Right lobe of liver (tissue), 6 donors: Measurements from ENCODE around the gene CPA2. TPM values are rescaled to one million over a fixed set of nuclear protein-coding genes. Genes with fewer than 3 reads are reported as not detected.

Experiments used
- ATAC-seq, 4 donors: fragments of 200-7000 bp; cut with Tn5 transposase; one replicate each; pipeline ENCODE4 v1.9.1; 2020; ENCODE audit warnings: mild to moderate bottlenecking in 4 of 4, moderate library complexity in 4 of 4
- DNase-seq, 3 donors: peaks; one replicate each; pipeline ENCODE4 v3.0.0-alpha.2; 2020
- H3K27ac ChIP-seq, 3 donors: fragments of 200-600 bp; one replicate each; pipeline ENCODE4 v1.8.0; 2022
- H3K27me3 ChIP-seq, 2 donors: fragments of 200-600 bp; one replicate each; pipeline ENCODE4 v1.8.0; 2022
- H3K36me3 ChIP-seq, 4 donors: fragments of 200-600 bp; sonication (generic) in 1 of 4; one replicate each; pipeline versions ENCODE4 v1.5.1 to v1.8.0; 2017 to 2022; ENCODE audit warnings: control low read depth in 1 of 4
- H3K4me1 ChIP-seq, 4 donors: fragments of 200-600 bp; sonication (generic) in 1 of 4; one replicate each; pipeline versions ENCODE4 v1.5.1 to v1.8.0; 2017 to 2022; ENCODE audit warnings: control low read depth in 1 of 4
- H3K4me3 ChIP-seq, 3 donors: fragments of 200-600 bp; one replicate each; pipeline ENCODE4 v1.8.0; 2022
- H3K9me3 ChIP-seq, 4 donors: fragments of 200-600 bp; sonication (generic) in 1 of 4; one replicate each; pipeline versions ENCODE4 v1.5.1 to v1.8.0; 2017 to 2022; ENCODE audit warnings: control low read depth in 1 of 4
- CTCF ChIP-seq, 4 donors: fragments of 200-600 bp in 3 of 4; fragments of 450-650 bp in 1 of 4; IDR thresholded peaks; one replicate each; pipeline versions ENCODE4 v1.5.1 to v1.8.0; 2016 to 2022; ENCODE audit warnings: antibody characterized with exemption in 4 of 4, mild to moderate bottlenecking in 2 of 4
- POLR2A ChIP-seq: fragments of 450-650 bp; IDR thresholded peaks from one replicate; pipeline ENCODE4 v1.6.1; 2017; ENCODE audit warnings: antibody characterized with exemption, mild to moderate bottlenecking
- WGBS: methylation state at CpG from one replicate; pipeline ENCODE4 v1.1.6; 2018; ENCODE audit warnings: low coverage, low lambda C conversion rate; ENCODE audit not compliant: insufficient coverage; ENCODE audit errors: missing lambda C conversion rate; 5-methylcytosine and 5-hydroxymethylcytosine counted together
- intact Hi-C, 2 donors: fragments of 100-400 bp; cut with DNase I; formaldehyde crosslinking; loops; one replicate each; pipeline versions ENCODE4 v1.11.2 to v1.14.1; 2022
- total RNA-seq, 6 experiments: library from RNA; depleted of rRNA in 2 of 6; stranded (reverse); fragments of >200 nt in 2 of 6; fragmentation: NEBNext Ultra II Directional in 3 of 6; extraction: Animal tissue kit (Norgen Biotek cat#: 25700) in 3 of 6; gene quantifications; one replicate each; pipeline versions ENCODE4 v1.1.0 to v1.2.4, GENCODE V29; 2016 to 2023
- donor health status: DM: no; HTN: yes; CAD: no.
- donor health status: DM: no; HTN: no; CAD: no.
- donor health status: DM: no; HTN: no; CAD: no.
- donor health status: DM: no; HTN: yes; CAD: no.
- donor health status: DM: no; HTN: yes; CAD: no.

Gene CPA2
- total RNA-seq, 6 experiments from 2014 or later, result not detected

- H3K4me1 ChIP-seq, result no peaks in the 10 kb centered on the region
- ATAC-seq (peak; percentile 79 to 94 (median 87)), DNase-seq (peak in 2 of 3 donors; percentile 47 to 62)
- H3K9me3 ChIP-seq, result no peaks in the 10 kb centered on the region
- no peaks in the 10 kb centered on the region for H3K36me3 ChIP-seq
- H3K4me3 ChIP-seq, result no peak overlapping the region
- TF ChIP-seq POLR2A, result no peak
- TF ChIP-seq CTCF (IDR thresholded peaks at IDR 0.05), result peak; percentile 27 to 64 (median 54)
- H3K27me3 ChIP-seq, result peaks cover 0 to 7% of the 10 kb centered on the region in 2 donors
- H3K27ac ChIP-seq, result no peak overlapping the region
- intact Hi-C loops, result no loop called here
- WGBS, result 40% methylated on average over 8 of the region's 15 CpGs
These were observed 11.3 kb downstream of the CPA2 start for GRCh38 chr7:130277763-130278643.

GRCh38 chr7:130278860-130279259, 12.2 kb downstream of the CPA2 start:
- no peak overlapping the region for H3K27ac ChIP-seq
- H3K4me3 ChIP-seq, result no peak overlapping the region
- DNase-seq (no peak), ATAC-seq (no peak)
- intact Hi-C loops, result no loop called here
- H3K9me3 ChIP-seq, result no peaks in the 10 kb centered on the region
- no peaks in the 10 kb centered on the region for H3K36me3 ChIP-seq
- peaks cover 0 to 7% of the 10 kb centered on the region in 2 donors for H3K27me3 ChIP-seq
- H3K4me1 ChIP-seq, result no peaks in the 10 kb centered on the region
- TF ChIP-seq POLR2A, result no peak
- no peak for TF ChIP-seq CTCF (IDR thresholded peaks at IDR 0.05)

- H3K27me3 ChIP-seq, result peaks cover 0 to 4% of the 10 kb centered on the region in 2 donors
- no peaks in the 10 kb centered on the region for H3K4me1 ChIP-seq
- no peak overlapping the region for H3K4me3 ChIP-seq
- no peaks in the 10 kb centered on the region for H3K9me3 ChIP-seq
- DNase-seq, result no peak
- WGBS, result 73% methylated on average over 2 of the region's 2 CpGs
- TF ChIP-seq POLR2A (no peak), CTCF (IDR thresholded peaks at IDR 0.05) (no peak)
- no peak overlapping the region for H3K27ac ChIP-seq
- ATAC-seq, result no peak
- H3K36me3 ChIP-seq, result no peaks in the 10 kb centered on the region
- intact Hi-C loops, result no loop called here
These were observed 12.6 kb downstream of the CPA2 start for GRCh38 chr7:130279286-130279685.

GRCh38 chr7:130279906-130280305, 13.2 kb downstream of the CPA2 start:
- ATAC-seq (no peak), DNase-seq (no peak)
- H3K36me3 ChIP-seq, result no peaks in the 10 kb centered on the region
- no peak overlapping the region for H3K27ac ChIP-seq
- WGBS, result 60% methylated on average over 1 of the region's 1 CpG
- no peak overlapping the region for H3K4me3 ChIP-seq
- H3K4me1 ChIP-seq, result no peaks in the 10 kb centered on the region
- intact Hi-C loops, result no loop called here
- no peak for TF ChIP-seq POLR2A
- TF ChIP-seq CTCF (IDR thresholded peaks at IDR 0.05), result no peak
- H3K27me3 ChIP-seq, result no peaks in the 10 kb centered on the region
- H3K9me3 ChIP-seq, result no peaks in the 10 kb centered on the region
